ENCODE results near the gene SEM1. TPM values are rescaled to one million over a fixed set of nuclear protein-coding genes. Genes with fewer than 3 reads are reported as not detected.

SEM1 gene
- total and polyA plus RNA-seq, 2 of the 8 experiments (the other 6 are each of a cell fraction or from before 2014, with no cell fraction given): 20.8 to 75.3 TPM

DNA sequence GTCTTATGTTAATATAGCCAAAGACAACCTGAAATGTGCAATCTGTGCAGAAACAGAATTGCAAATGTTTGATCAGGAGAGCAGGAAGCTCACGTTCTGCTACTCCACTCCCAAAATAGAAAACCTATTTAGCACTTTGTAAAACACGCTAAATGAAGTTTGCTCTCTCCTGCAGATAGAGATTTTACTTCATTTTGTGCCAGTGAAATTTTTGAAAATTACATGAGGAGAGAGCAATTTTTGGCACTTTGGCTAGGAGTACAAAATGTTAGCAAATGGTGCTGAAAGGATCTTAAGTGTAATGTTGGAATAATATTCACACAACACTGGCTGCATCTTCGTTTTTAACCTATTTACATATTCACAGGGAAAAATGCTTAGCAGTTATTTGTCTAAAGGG lies 61.9 kb downstream of the SEM1 start:
- H3K9ac ChIP-seq (replicated peaks in 1 of 4; ENCODE audit: extremely low read depth in 1 of 4, low read depth in 3 of 4, low read length in 3 of 4): no peak overlapping the region
- no peaks in the 10 kb centered on the region for H3K79me1 ChIP-seq (ENCODE audit: low read depth, low read length)
- H2BK20ac ChIP-seq (ENCODE audit: low read length): no peak overlapping the region
- no peak overlapping the region for H3K27ac ChIP-seq (ENCODE audit: low read depth, low read length)
- no peak overlapping the region for H2BK12ac ChIP-seq (ENCODE audit: low read depth, low read length)
- DNase-seq (ENCODE audit: low read depth in 1 of 2, low spot score in 2 of 2) (no peak), FAIRE-seq (no peak)
- 67% methylated on average over 3 of the region's 3 CpGs; no CpG with 5 or more reads in 1 of the 2 experiments for WGBS, 2 experiments (ENCODE audit: extremely low coverage in 1 of 2, insufficient coverage in 1 of 2, insufficient read length in 1 of 2, insufficient replicate concordance in 2 of 2, low coverage in 1 of 2, low lambda C conversion rate in 2 of 2, missing lambda C conversion rate in 1 of 2)
- H3K36me3 ChIP-seq (ENCODE audit: control insufficient read depth in 2 of 4, insufficient read depth in 4 of 4, low read length in 3 of 4): no peaks in the 10 kb centered on the region
- H3K27me3 ChIP-seq (replicated peaks in 1 of 4; ENCODE audit: control insufficient read depth in 3 of 4, extremely low read depth in 1 of 4, insufficient read depth in 3 of 4, low read length in 3 of 4): no peaks in the 10 kb centered on the region
- no peak overlapping the region for H2BK15ac ChIP-seq (ENCODE audit: low read length)
- H3K9me3 ChIP-seq (ENCODE audit: insufficient read depth in 2 of 2, low read depth in 1 of 2, low read length in 1 of 2): no peaks in the 10 kb centered on the region
- CTCF ChIA-PET (ENCODE audit: partially characterized antibody): interaction anchor here (0.8 kb wide), 1 partner anchor 52 kb away, joined by 3 read pairs; no protein-coding TSS in a partner anchor
- no peaks in the 10 kb centered on the region for H3K79me2 ChIP-seq (ENCODE audit: control insufficient read depth in 1 of 2, insufficient read depth in 2 of 2, low read length in 2 of 2)
- H3K4me2 ChIP-seq (ENCODE audit: insufficient read depth in 1 of 2, low read depth in 2 of 2, low read length in 2 of 2): no peak overlapping the region
- H3K23me2 ChIP-seq (ENCODE audit: low read depth, low read length): no peaks in the 10 kb centered on the region
- no peak overlapping the region for H2BK120ac ChIP-seq (replicated peaks; ENCODE audit: low read depth, low read length)
- H3K23ac ChIP-seq (ENCODE audit: insufficient read length): no peak overlapping the region
- H2AK5ac ChIP-seq (ENCODE audit: low read depth, low read length): no peak overlapping the region
- no peak overlapping the region for H3K4me3 ChIP-seq (ENCODE audit: extremely low read depth in 1 of 4, insufficient read depth in 2 of 4, low read depth in 3 of 4, low read length in 4 of 4)
- H4K8ac ChIP-seq (ENCODE audit: extremely low read depth, insufficient read depth, low read length): no peak overlapping the region
- H3K14ac ChIP-seq (ENCODE audit: insufficient read length): no peak overlapping the region
- no peak overlapping the region for H3K56ac ChIP-seq (replicated peaks; ENCODE audit: insufficient read length, low read depth, low read length)
- H2BK5ac ChIP-seq (ENCODE audit: low read depth, low read length): no peak overlapping the region
- H4K91ac ChIP-seq (replicated peaks; ENCODE audit: insufficient read length, low read length): no peak overlapping the region
- H3K18ac ChIP-seq (ENCODE audit: extremely low read depth, low read length): no peak overlapping the region
- peaks cover 0 to 2% (median under 1%) of the 10 kb centered on the region in 4 experiments; a peak in 2 of 7 replicates for H3K4me1 ChIP-seq (replicated peaks in 1 of 4; ENCODE audit: control insufficient read depth in 3 of 4, insufficient read depth in 4 of 4, low read length in 3 of 4)
- TF ChIP-seq MAX (IDR thresholded peaks at IDR 0.05) (no peak), SIN3A (conservative IDR thresholded peaks at IDR 0.05 in 1 of 2, IDR thresholded peaks at IDR 0.05 in 1 of 2; ENCODE audit: low read depth in 1 of 2, low read length in 2 of 2) (no peak), EZH2 (IDR thresholded peaks at IDR 0.05; ENCODE audit: low read depth, low read length, severe bottlenecking) (no peak), SP1 (IDR thresholded peaks at IDR 0.05; ENCODE audit: low read depth, low read length) (no peak), TBP (IDR thresholded peaks at IDR 0.05; ENCODE audit: low read depth, low read length) (no peak), USF2 (IDR thresholded peaks at IDR 0.05; ENCODE audit: low read length) (no peak), NANOG (IDR thresholded peaks at IDR 0.05; ENCODE audit: insufficient read depth, low read depth, low read length, poor library complexity, severe bottlenecking) (no peak), CREB1 (IDR thresholded peaks at IDR 0.05) (no peak)
- TF ChIP-seq, protein P1, sequence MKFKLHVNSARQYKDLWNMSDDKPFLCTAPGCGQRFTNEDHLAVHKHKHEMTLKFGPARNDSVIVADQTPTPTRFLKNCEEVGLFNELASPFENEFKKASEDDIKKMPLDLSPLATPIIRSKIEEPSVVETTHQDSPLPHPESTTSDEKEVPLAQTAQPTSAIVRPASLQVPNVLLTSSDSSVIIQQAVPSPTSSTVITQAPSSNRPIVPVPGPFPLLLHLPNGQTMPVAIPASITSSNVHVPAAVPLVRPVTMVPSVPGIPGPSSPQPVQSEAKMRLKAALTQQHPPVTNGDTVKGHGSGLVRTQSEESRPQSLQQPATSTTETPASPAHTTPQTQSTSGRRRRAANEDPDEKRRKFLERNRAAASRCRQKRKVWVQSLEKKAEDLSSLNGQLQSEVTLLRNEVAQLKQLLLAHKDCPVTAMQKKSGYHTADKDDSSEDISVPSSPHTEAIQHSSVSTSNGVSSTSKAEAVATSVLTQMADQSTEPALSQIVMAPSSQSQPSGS (IDR thresholded peaks at IDR 0.05; ENCODE audit: low read length): no peak
- H2AFZ ChIP-seq (ENCODE audit: low read length): no peak overlapping the region
- POLR2A ChIA-PET (ENCODE audit: partially characterized antibody): no interaction called here
- no peak overlapping the region for H4K5ac ChIP-seq (ENCODE audit: insufficient read length, low read depth, low read length)
- no peak overlapping the region for H3K4ac ChIP-seq (replicated peaks; ENCODE audit: insufficient read length, low read depth, low read length)
- H4K20me1 ChIP-seq (replicated peaks in 1 of 2; ENCODE audit: control insufficient read depth in 1 of 2, insufficient read depth in 2 of 2, low read length in 2 of 2): no peaks in the 10 kb centered on the region
